Measurements from ENCODE around the gene SPTBN5.

Gene SPTBN5

GRCh38 chr15:41817781-41818180, 76.1 kb downstream of the SPTBN5 start:
- Histone ChIP-seq H3K9ac (ENCODE audit: low read length) (no peak overlapping the region), H3K79me2 (ENCODE audit: low read length) (no peaks in the 10 kb centered on the region), H3K27me3 (replicated peaks; ENCODE audit: insufficient read depth, low read length) (no peaks in the 10 kb centered on the region), H4K20me1 (ENCODE audit: insufficient read depth, low read length) (no peaks in the 10 kb centered on the region), H3K4me2 (ENCODE audit: low read depth, low read length) (no peak overlapping the region), H3K4me1 (ENCODE audit: low read length) (no peaks in the 10 kb centered on the region), H2AFZ (ENCODE audit: low read length) (no peak overlapping the region), H3K9me2 (replicated peaks; ENCODE audit: insufficient read depth, low read length) (no peaks in the 10 kb centered on the region), H3K36me3 (replicated peaks; ENCODE audit: insufficient read depth, low read length) (no peaks in the 10 kb centered on the region), H3K27ac (ENCODE audit: low read length) (no peak overlapping the region), H3K9me3 (replicated peaks; ENCODE audit: insufficient read depth, low read length) (no peaks in the 10 kb centered on the region), H3F3A (ENCODE audit: insufficient read depth, low read length) (no peaks in the 10 kb centered on the region), H3K4me3 (ENCODE audit: low read length) (no peak overlapping the region)
- TF ChIP-seq EZH2 (optimal IDR thresholded peaks at IDR 0.05; ENCODE audit: low read depth, low read length) = no peak
- no peak for TF ChIP-seq EZH2phosphoT487 (IDR thresholded peaks at IDR 0.05; ENCODE audit: low read length)
- TF ChIP-seq, protein P1, sequence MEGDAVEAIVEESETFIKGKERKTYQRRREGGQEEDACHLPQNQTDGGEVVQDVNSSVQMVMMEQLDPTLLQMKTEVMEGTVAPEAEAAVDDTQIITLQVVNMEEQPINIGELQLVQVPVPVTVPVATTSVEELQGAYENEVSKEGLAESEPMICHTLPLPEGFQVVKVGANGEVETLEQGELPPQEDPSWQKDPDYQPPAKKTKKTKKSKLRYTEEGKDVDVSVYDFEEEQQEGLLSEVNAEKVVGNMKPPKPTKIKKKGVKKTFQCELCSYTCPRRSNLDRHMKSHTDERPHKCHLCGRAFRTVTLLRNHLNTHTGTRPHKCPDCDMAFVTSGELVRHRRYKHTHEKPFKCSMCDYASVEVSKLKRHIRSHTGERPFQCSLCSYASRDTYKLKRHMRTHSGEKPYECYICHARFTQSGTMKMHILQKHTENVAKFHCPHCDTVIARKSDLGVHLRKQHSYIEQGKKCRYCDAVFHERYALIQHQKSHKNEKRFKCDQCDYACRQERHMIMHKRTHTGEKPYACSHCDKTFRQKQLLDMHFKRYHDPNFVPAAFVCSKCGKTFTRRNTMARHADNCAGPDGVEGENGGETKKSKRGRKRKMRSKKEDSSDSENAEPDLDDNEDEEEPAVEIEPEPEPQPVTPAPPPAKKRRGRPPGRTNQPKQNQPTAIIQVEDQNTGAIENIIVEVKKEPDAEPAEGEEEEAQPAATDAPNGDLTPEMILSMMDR (IDR thresholded peaks at IDR 0.05; ENCODE audit: low read length) = no peak
- no peak for DNase-seq

DNA sequence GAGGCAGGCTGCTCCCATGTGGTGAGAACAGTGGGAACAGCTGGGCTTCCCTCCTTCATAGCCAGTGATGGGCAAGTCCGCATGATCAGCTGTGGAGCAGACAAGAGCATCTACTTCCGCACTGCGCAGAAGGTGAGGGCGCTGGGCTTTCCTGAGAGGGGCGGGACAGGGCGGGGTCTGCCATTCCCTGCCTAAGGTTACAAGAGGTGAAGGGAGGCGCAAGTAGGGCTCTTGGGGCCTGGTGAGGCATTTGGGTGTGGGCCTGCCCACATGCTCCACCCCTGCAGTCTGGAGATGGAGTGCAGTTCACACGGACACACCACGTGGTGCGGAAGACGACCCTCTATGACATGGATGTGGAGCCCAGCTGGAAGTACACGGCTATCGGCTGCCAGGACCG, 76.5 kb downstream of the SPTBN5 start:
- Histone ChIP-seq H3K9me3 (replicated peaks; ENCODE audit: insufficient read depth, low read length) (no peaks in the 10 kb centered on the region), H3K27me3 (replicated peaks; ENCODE audit: insufficient read depth, low read length) (no peaks in the 10 kb centered on the region), H3K4me3 (ENCODE audit: low read length) (no peak overlapping the region), H3K27ac (ENCODE audit: low read length) (no peak overlapping the region), H3F3A (ENCODE audit: insufficient read depth, low read length) (no peaks in the 10 kb centered on the region), H3K4me2 (ENCODE audit: low read depth, low read length) (no peak overlapping the region), H3K9me2 (replicated peaks; ENCODE audit: insufficient read depth, low read length) (no peaks in the 10 kb centered on the region), H4K20me1 (ENCODE audit: insufficient read depth, low read length) (no peaks in the 10 kb centered on the region), H2AFZ (ENCODE audit: low read length) (no peak overlapping the region), H3K79me2 (ENCODE audit: low read length) (no peaks in the 10 kb centered on the region), H3K4me1 (ENCODE audit: low read length) (no peaks in the 10 kb centered on the region), H3K36me3 (replicated peaks; ENCODE audit: insufficient read depth, low read length) (no peaks in the 10 kb centered on the region), H3K9ac (ENCODE audit: low read length) (no peak overlapping the region)
- DNase-seq = no peak
- TF ChIP-seq EZH2 (optimal IDR thresholded peaks at IDR 0.05; ENCODE audit: low read depth, low read length) = no peak
- TF ChIP-seq, protein P1 (IDR thresholded peaks at IDR 0.05; ENCODE audit: low read length) = no peak

DNA sequence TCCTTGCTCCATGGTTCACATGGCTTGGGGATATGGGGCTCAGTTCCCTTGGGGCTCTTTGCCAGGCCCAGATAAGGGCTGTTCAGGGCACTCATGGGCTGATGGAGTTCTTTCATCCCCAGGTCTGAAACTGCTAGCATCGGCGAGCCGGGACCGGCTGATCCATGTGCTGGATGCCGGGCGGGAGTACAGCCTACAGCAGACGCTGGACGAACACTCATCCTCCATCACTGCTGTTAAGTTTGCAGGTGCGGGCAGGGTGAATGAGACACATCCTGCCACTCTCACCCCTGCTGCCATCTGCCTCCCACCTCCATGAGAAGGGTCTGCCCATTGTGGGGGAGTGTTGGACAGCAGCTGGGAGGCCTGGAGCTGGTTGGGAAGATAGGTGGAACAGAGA, 77.1 kb downstream of the SPTBN5 start:
- no peaks in the 10 kb centered on the region for H3K4me1 ChIP-seq (ENCODE audit: low read length)
- H3K27me3 ChIP-seq (replicated peaks; ENCODE audit: insufficient read depth, low read length) = no peaks in the 10 kb centered on the region
- H3K4me2 ChIP-seq (ENCODE audit: low read depth, low read length) = no peak overlapping the region
- no peaks in the 10 kb centered on the region for H4K20me1 ChIP-seq (ENCODE audit: insufficient read depth, low read length)
- H3K9me2 ChIP-seq (replicated peaks; ENCODE audit: insufficient read depth, low read length) = no peaks in the 10 kb centered on the region
- no peak overlapping the region for H2AFZ ChIP-seq (ENCODE audit: low read length)
- no peak overlapping the region for H3K9ac ChIP-seq (ENCODE audit: low read length)
- TF ChIP-seq EZH2 (optimal IDR thresholded peaks at IDR 0.05; ENCODE audit: low read depth, low read length) (no peak), EZH2phosphoT487 (IDR thresholded peaks at IDR 0.05; ENCODE audit: low read length) (no peak)
- TF ChIP-seq, protein P1 (IDR thresholded peaks at IDR 0.05; ENCODE audit: low read length) = no peak
- no peaks in the 10 kb centered on the region for H3K9me3 ChIP-seq (replicated peaks; ENCODE audit: insufficient read depth, low read length)
- DNase-seq = no peak
- H3K36me3 ChIP-seq (replicated peaks; ENCODE audit: insufficient read depth, low read length) = no peaks in the 10 kb centered on the region
- no peak overlapping the region for H3K27ac ChIP-seq (ENCODE audit: low read length)
- H3K4me3 ChIP-seq (ENCODE audit: low read length) = no peak overlapping the region
- no peaks in the 10 kb centered on the region for H3K79me2 ChIP-seq (ENCODE audit: low read length)
- no peaks in the 10 kb centered on the region for H3F3A ChIP-seq (ENCODE audit: insufficient read depth, low read length)

All from MM.1S (cell line).